Inflammatory macrophage treated with lipopolysaccharide for 4 hours (primary cell): ENCODE data around the gene ENTHD1.
"Not testable (repeated sequence)": the region's sequence is repeated elsewhere in the genome, so short reads cannot be mapped to it uniquely, and the experiment has no call there.

ENCODE experiments used
- DNase-seq: peaks from one replicate; pipeline ENCODE4 v3.0.0-alpha.2; 2020

ENTHD1 gene

DNA sequence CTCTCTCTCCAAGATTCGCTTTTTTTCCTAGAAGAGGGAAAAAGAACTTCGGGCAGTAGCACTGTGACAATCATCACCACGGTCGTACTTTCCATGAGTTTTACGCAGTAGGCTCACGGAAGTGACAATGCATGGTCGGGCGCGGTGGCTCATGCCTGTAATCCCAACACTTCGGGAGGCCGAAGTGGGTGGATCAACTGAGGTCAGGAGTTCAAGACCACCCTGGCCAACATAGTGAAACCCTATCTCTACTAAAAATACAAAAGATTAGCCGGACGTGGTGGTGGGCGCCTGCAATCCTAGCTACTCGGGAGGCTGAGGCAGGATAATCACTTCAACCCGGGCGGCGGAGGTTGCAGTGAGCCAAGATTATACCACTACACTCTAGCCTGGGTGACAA, 30.7 kb upstream of the ENTHD1 start:
- no peak for DNase-seq

DNA sequence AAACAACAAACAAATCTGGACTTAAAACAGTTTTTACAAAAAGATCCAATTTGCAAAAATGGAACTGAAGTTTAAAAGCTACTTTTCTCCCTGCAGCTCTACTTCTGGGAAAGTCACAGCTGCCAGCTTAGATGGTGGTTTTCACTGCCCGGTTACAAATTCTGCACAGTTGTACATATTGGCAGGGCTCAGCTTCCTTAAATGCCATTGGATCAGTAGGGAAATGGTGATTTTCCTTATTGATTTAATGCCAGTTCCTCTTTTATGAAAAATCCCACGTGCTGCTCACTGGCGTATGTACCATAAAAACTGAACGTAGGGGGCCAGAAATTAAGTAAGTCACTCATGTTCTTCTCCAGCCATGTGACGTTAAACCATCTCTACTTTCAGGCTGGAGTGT, 30.1 kb upstream of the ENTHD1 start:
- peak; percentile 17 for DNase-seq

- DNase-seq: no peak
Measured at GRCh38 chr22:39920134-39920743, 26.7 kb upstream of the ENTHD1 start.

DNA sequence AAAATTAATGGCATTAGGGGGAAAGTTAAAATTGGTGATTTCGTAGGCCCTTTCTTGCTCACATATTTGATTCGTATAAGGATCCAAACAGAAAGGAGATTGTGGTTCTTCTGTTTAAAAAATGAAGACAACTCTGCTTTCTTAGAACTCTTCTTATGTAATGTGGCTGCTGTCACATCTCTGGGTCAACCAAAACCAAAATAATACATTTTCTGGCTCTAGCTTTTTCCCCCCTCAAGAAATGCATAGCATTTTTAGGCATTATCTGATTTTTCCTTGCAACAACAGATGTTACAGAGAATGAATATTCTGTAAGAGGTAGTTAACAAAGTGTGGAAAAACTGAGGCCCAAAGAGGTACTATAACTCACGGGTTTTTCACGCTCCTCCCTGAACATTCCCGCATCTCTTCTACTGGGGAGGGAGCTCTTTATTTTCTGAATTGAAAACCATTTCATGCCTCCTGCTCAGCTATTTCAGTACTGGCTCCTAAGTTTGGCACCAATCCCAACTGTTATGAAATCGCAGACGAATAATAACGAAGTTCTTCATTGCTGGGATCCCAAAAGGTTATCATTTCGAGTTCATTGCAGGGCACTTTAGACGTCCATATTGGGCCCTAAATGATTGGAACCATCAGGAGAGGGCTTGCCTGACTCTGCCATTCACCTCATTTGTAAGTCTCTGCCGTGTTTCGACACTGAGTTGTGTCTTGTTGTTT, 24.4 kb upstream of the ENTHD1 start:
- DNase-seq: no peak

DNA sequence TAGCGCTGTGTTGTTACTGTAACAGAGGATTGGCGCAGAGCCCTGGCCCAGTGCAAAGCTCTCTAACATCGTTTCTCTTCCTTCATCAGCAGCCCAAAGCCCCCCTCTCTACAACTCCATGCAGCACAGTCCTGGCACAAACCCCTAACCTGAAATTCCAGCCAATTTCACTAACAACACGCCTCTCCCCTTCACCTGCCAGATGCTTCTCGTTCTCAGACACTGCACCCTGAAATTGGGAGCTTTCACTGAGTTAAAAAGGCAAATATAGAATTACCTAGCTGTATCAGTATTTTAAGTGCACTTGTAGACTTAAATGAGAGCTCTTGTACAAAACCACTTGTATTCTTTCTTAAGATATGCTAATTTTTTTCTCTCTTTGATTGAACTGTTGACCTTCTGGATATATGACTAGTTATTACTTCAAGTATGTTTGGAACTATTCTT, 23.7 kb upstream of the ENTHD1 start:
- DNase-seq: no peak

DNA sequence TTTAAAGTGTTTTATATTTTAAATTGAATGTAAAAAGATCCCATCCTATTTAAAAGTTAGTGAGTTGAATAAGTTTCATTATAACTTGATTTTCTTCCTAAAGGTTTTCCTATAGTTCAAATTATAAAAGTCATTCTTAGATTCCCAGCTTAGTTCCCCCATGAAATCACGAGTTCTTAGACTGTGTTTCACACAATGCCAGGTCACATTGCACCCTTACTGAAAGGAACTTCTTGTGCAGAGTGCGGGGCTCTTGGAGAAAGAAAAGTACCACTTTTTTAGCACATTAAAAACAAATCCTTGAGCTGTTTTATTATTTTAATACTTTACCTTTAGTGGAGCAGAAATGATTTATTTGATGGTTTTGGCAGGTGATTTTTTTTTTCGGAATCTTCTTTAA, 22.9 kb upstream of the ENTHD1 start:
- DNase-seq: no peak

GRCh38 chr22:39915295-39915726, 21.8 kb upstream of the ENTHD1 start:
- DNase-seq: no peak

- DNase-seq: no peak
Measured at GRCh38 chr22:39914584-39914983, 21.0 kb upstream of the ENTHD1 start.

GRCh38 chr22:39913886-39914285, 20.3 kb upstream of the ENTHD1 start:
- no peak for DNase-seq

GRCh38 chr22:39913321-39913720, 19.8 kb upstream of the ENTHD1 start:
- no peak for DNase-seq

GRCh38 chr22:39910876-39911613, 17.5 kb upstream of the ENTHD1 start:
- DNase-seq: no peak

- no peak for DNase-seq
Measured at GRCh38 chr22:39908737-39909136, 15.2 kb upstream of the ENTHD1 start.

GRCh38 chr22:39908136-39908535, 14.6 kb upstream of the ENTHD1 start:
- DNase-seq: no peak

DNA sequence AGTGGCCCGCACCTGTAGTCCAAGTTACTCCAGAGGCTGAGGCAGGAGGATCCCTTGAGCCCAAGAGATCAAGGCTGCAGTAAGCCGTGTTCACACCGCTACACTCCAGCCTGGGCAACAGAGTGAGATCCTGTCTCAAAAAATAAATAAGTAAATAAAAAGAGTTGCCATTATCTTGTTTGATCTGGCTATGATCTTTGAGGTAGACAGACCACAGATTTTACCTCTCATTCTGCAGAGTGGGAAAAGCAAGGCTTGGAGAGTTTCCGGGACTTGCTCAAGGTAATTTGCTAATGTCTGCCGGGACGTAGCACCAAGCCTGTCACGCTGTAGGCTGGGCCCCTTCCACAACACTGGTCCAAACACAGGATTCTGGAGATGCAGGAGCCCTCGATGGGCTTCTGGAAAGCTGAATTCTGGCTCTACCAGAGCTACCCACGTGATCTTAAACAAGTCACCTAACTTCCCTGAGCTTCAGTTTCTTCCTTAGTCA, 14.1 kb upstream of the ENTHD1 start:
- DNase-seq: no peak

GRCh38 chr22:39907047-39907446, 13.5 kb upstream of the ENTHD1 start:
- DNase-seq: no peak

DNA sequence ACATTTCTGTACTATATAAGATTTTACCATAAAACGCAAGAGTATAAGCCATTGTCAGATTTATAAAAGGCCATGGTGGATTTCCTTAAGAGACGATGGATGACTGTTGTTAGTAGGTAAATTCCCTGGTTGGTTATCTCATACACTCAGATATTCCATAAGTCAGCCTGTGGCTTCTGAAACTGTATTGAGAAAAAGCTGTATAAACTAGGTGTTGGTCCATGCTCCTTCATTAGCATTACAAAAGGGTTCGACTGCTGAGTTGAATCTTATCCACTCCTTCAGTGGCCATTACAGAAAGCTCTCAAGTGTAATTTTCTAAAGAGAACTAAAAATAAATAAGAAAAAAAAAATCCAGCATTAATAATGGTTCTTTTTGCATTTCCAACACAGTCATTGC, 12.6 kb upstream of the ENTHD1 start:
- DNase-seq: no peak

DNA sequence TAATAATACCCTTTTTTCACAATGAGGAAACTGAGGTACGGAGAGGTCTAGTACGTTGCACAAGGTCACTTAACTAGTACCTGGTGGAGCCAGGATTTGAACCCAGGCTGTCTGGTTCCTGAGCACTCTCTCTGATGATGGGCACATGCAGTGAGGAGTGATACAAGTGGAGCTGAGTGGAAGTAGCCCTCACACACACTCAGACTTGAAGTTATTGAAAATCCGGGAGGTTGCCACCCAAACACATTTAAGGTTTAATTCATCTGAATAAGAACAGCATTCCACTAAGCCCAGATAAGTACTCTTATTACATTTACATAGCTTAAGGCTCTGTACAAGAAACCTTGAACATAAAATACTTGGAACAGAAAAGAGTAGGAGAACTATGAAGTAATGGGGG, 12.1 kb upstream of the ENTHD1 start:
- DNase-seq: no peak

GRCh38 chr22:39904862-39905261, 11.3 kb upstream of the ENTHD1 start:
- DNase-seq: no peak

GRCh38 chr22:39904024-39904423, 10.5 kb upstream of the ENTHD1 start:
- DNase-seq: not testable (repeated sequence)

GRCh38 chr22:39901565-39902146, 8.1 kb upstream of the ENTHD1 start:
- no peak for DNase-seq

DNA sequence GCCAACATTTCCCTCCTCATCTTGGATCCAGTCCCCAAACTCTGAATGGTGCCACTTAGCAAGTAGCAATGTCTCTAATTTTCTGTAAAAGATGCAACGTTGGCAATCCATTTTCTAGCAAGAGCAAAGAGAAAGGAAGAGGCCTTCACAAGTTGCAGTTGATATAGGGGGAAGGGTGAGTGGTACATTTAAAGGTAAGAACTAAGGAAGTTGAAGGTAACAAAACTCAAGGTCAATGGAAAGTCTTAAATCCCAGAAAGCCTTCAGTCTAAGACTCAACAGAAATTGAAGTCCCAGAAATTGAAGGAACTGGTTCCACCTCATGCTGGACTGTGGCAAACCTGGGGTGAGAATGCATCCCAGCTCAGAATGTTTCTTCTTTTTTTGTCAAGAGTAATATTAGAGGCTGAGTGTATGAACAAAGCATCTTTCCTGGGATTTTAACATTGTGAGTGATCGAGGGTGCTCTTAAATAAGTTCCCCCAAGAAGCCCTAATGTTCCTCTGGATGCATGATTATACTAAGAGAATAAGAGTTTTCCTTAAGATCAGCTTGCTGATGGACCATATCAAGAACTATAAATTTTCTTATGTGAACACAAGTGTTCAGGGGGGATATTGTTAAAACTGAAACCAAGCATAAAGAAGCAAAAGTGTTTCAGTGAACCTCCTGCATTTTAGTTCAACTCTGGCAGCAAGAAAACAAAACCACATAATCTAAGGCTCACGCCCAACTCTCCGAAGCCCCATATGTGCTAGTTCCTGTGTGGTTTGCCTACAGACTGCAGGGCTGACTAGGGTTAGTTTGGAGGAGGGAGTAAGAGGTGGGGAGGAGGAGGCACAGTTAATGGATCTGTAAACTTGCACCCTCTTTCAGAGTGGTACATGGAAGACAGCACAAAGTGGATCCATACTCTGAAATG, 7.0 kb upstream of the ENTHD1 start, which contains the start of gene GRAP2:
Gene GRAP2 (plus strand): TSS at position 779 of the 922 bp plus-strand sequence. CDS start 46,023 bp downstream, outside the sequence.
- DNase-seq: peak; percentile 11

GRCh38 chr22:39898997-39899396, 5.4 kb upstream of the ENTHD1 start:
- DNase-seq: peak; percentile 75
